Right lung (tissue), 5 donors: Measurements from ENCODE around the gene CSNK1G3. TPM values are rescaled to one million over a fixed set of nuclear protein-coding genes. Genes with fewer than 3 reads are reported as not detected.
"Not testable (repeated sequence)": the region's sequence is repeated elsewhere in the genome, so short reads cannot be mapped to it uniquely, and the experiment has no call there.

ENCODE experiments used
- DNase-seq, 2 donors: peaks; one replicate each; pipeline ENCODE4 v3.0.0-alpha.2; 2013
- polyA plus RNA-seq, 5 donors: library from polyadenylated mRNA; unstranded; fragments of 120-200 nt; gene quantifications; one replicate each; pipeline versions ENCODE4 v1.2.1 to v1.2.3, GENCODE V29; 2013; ENCODE audit warnings: inconsistent platforms in 1 of 5, low replicate concordance in 1 of 5; ENCODE audit not compliant: insufficient read length in 5 of 5, insufficient read depth in 1 of 5

The CSNK1G3 gene
- polyA plus RNA-seq, 5 donors: 35.4 to 53.8 (median 50.9) TPM

DNA sequence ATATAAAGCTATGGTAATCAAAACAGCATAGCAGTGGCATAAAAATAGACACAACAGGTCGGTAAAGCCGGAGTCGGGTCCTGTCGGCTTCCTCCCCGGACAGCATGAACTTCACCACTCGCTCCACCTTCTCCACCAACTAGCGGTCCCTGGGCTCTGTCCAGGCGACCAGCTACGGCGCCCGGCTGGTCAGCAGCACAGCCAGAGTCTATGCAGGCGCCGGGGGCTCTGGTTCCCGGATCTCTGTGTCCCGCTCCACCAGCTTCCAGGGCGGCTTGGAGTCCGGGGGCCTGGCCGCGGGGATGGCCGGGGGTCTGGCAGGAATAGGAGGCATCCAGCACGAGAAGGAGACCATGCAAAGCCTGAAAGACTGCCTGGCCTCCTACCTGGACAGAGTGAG lies 124.0 kb downstream of the CSNK1G3 start:
- no peak for DNase-seq

DNA sequence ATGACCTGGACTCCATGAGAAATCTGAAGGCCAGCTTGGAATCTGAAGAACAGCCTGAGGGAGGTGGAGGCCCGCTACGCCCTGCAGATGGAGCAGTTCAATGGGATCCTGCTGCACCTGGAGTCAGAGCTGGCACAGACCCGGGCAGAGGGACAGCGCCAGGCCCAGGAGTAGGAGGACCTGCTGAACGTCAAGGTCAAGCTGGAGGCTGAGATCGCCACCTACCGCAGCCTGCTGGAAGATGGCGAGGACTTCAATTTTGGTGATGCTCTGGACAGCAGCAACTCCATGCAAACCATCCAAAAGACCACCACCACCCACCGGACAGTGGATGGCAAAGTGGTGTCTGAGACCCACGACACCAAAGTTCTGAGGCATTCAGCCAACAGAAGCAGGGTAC lies 125.1 kb downstream of the CSNK1G3 start:
- not testable (repeated sequence) for DNase-seq

DNA sequence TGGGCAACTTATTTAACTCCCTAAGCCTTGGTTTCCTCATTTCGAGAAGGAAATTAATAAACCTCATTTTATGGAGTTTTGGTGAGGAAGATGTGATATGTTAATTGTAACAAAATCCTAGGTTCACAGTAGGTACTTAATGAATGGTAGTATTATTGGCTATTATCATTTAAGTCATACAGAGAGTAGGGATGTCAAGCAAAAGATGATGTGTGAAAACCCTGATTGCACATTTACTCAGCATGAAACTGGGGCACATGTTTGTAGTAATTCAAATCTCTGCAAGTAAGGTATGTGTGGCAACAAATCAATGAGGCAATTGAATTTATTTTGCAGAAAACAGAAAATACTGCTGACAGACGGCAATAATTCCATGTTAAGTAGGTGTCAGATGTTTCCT lies 127.3 kb downstream of the CSNK1G3 start:
- DNase-seq: no peak

DNA sequence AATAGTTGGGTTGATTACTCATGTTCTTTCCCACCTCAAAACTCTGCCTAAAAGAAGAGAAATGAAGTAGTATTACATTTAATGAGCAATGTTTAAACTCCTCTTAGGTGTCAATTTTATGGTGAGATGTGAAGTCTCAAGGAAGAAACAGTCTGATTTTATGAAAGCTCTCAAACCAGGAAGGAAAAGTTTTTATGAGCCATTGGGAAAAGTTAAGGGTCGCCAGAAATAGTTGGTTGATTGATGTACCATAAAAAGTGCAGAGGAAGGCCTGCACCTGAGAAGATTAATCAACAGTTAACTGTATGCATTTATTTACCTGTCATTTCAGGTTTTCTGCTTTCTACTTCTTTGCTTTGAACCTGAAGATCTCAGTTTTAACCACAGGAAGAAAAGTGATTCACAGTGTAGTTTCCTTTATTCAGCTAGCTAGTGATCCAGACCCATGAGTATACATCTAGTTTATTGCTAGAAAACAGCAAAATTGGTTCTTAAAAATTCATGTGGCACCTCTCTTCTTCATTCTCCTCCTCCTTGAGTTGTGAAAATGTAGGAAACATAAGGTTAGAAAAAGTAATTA lies 133.1 kb downstream of the CSNK1G3 start:
- no peak for DNase-seq

DNA sequence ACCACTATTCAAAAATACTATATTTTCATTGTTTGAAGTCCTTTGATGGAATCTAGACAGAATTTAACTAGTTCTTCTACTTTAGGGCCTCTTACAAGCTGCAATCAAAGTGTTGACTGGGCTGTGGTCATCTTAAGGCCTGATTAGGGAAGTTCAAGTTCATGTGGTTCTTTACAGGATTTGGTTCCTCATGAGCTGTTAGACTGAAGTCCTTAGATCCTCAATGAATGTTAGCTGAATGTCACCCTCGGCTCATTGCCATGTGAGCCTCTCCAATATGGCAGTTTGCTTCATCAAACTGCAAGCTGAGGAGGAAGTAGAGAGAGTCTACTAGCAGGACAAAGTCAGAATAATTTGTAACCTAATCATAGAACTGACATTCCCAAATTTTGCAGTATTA lies 135.1 kb downstream of the CSNK1G3 start:
- DNase-seq: no peak

DNA sequence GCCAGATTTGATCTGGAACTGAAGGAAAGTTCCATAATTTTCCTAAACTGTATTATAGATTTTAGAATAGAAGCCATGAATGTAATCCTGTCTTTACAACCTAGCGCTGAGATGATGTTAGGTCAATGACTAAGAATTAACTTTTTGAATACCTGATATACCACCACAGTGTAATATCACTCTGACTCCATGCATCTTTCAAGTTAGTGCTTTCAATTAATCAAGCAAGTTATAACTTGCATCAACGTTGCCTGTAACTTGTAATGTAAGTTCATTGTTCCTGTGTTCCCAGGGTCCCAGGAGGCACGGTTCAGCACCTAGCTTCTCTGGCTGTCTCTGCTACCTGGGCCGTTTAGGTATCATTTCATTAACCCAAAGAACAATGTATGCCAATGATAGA lies 139.3 kb downstream of the CSNK1G3 start:
- DNase-seq: no peak

DNA sequence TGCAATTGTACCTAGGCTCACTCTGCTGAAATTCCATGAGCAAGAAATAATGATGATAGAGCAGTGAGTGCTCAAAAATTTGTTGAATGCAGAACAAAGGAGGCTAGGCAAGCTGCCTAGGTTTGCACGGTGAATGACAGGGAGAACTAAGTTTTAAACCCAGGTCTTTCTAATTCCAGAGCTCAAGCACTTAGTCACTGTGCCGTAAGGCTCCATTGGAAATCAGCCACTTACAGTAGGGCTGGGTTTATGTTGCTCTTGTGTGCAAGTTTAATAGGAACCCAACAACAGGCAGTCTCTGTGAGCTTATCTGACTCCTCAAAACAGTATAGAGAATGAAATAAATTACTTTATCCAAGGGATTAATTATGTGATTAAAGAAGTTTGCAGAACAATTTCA lies 147.0 kb downstream of the CSNK1G3 start:
- DNase-seq: no peak

DNA sequence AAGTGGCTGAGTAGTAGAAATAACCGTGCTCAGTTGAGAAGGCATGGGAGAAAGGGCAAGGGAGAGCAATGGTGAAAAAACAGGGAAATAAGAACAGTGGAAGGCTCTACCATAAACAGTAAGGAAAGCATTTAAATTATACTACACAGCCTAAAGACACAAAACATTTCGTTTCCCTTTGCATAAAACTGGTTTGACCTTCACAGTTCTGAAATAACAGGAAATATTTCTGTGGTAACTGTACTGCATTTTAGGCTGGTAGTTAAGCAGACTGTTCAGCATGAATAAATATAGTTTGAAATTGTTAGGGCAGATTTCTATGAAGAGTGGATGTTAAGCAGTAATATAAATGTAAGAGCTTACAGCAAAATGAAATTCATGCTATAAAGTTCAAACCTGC lies 147.5 kb downstream of the CSNK1G3 start:
- no peak for DNase-seq

DNA sequence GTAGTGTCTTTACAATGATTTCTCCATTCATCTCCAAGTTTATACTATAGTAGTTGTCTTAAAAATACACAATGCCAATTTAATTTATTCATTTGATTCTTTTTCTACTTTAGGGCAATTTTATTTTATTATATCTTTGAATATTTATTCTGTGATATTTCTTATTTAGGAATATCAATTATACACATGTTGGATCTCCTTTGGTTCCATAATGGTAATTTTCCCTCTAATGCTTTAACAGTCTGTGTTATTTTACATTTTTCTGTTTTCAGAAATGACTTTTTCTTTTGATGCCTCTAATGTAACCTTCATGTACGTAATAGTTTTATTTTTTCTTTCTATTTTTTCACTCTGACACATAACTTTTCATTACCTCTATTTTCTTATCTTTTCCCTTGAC lies 153.0 kb downstream of the CSNK1G3 start:
- no peak for DNase-seq

DNA sequence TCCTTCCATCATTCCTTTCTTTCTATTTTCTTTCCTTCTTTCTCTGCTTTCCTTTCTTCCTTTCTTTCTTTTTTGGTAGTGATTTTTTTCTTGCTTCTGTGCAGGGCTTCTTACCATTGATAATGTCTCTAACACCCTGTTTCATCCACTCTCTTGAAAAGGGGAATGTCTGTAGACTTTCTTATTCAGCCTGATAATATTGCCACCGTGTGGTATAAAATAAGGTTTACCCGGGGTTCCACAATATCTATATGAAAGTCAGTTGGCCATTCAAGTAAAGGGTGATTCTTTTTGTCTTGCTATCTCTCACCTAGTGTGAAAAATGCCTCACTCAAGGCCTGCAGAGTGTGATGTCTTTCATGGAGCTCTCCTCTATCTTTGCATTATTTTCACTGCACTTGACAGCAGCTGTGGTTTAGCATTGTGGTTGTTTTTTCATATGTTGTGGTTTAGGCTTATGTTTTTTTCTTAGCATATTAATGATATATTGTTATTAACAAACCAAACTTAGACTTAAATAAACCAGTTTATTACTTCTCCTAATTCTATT lies 153.9 kb downstream of the CSNK1G3 start:
- DNase-seq: no peak

Other genes with a start within 250 kb of the CSNK1G3 start
- 10 to 100 TPM; 18.2 to 30.9 (median 26.3) TPM for gene CEP120, start 88.8 kb upstream of the CSNK1G3 start, polyA plus RNA-seq